Adrenal gland (tissue), 5 donors: ENCODE results near the gene RO60.

Source experiments
- POLR2A ChIP-seq, 2 donors: fragments of 450-650 bp; IDR thresholded peaks; one replicate each; pipeline ENCODE4 v1.6.1; 2017; ENCODE audit warnings: antibody characterized with exemption in 2 of 2, mild to moderate bottlenecking in 2 of 2, moderate library complexity in 1 of 2
- TF ChIP-seq, protein P1 (sequence below), 6 experiments: fragments of 450-650 bp in 4 of 6; fragments of 200-600 bp in 2 of 6; sonication (generic) in 1 of 6; IDR thresholded peaks; 1 replicate in 5 of 6; 2 replicates in 1 of 6; pipeline versions ENCODE4 v1.5.1 to v1.8.0; 2016 to 2021; ENCODE audit warnings: antibody characterized with exemption in 6 of 6, mild to moderate bottlenecking in 2 of 6, moderate library complexity in 1 of 6
- donor health status: DM: no; HTN: no; CAD: no.

DNA sequence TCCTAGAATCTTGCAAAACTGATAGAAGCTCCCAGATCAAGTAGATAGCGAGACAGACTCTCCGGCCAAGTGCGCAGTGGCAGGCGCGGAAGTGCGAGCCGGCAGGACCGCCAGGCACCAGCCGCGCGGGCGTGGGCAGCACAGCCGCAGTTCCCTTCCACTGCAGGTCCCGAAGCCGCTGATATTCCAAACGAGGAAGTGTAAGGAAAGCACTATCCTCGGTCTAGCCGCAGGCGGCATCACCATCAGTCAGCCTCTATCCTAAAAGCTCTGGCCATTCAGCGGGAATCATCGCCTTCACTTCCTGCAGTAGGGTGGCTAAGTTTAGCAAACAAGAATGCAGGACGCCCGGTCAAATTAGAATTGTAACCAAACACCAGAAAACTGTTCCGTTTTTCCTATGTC lies 45.1 kb downstream of the RO60 start:
- TF ChIP-seq, protein P1, sequence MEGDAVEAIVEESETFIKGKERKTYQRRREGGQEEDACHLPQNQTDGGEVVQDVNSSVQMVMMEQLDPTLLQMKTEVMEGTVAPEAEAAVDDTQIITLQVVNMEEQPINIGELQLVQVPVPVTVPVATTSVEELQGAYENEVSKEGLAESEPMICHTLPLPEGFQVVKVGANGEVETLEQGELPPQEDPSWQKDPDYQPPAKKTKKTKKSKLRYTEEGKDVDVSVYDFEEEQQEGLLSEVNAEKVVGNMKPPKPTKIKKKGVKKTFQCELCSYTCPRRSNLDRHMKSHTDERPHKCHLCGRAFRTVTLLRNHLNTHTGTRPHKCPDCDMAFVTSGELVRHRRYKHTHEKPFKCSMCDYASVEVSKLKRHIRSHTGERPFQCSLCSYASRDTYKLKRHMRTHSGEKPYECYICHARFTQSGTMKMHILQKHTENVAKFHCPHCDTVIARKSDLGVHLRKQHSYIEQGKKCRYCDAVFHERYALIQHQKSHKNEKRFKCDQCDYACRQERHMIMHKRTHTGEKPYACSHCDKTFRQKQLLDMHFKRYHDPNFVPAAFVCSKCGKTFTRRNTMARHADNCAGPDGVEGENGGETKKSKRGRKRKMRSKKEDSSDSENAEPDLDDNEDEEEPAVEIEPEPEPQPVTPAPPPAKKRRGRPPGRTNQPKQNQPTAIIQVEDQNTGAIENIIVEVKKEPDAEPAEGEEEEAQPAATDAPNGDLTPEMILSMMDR (IDR thresholded peaks at IDR 0.05), result peak in 3 of 6 experiments; percentile 9 to 22 (median 11)
- TF ChIP-seq POLR2A (IDR thresholded peaks at IDR 0.05), result no peak
